Natural killer cell (primary cell): ENCODE measurements around the gene SLC6A12. TPM values are rescaled to one million over a fixed set of nuclear protein-coding genes. Genes with fewer than 3 reads are reported as not detected.
A peak's percentile ranks its signal among the peaks of the same experiment; 100 is the strongest.

Experiments
- ATAC-seq, 3 donors: fragments of 150-1000 bp in 2 of 3; fragments of 200-7000 bp in 1 of 3; cut with Tn5 transposase; 1 replicate in 1 of 3; 2 replicates in 2 of 3; pipeline ENCODE4 v1.10.0; 2021; ENCODE audit warnings: mild to moderate bottlenecking in 2 of 3, moderate library complexity in 2 of 3
- DNase-seq, 2 donors: peaks; one replicate each; pipeline versions ENCODE4 v3.0.0 to v3.0.0-alpha.2; 2013 to 2021; ENCODE audit warnings: mixed read lengths in 1 of 2
- H3K27ac ChIP-seq: one replicate; pipeline ENCODE4 v1.5.1; 2013; ENCODE audit warnings: mild to moderate bottlenecking, low read length
- H3K27me3 ChIP-seq: one replicate; pipeline ENCODE4 v1.6.1; 2013; ENCODE audit warnings: low read length; ENCODE audit not compliant: control insufficient read depth, insufficient read depth
- H3K36me3 ChIP-seq: one replicate; pipeline ENCODE4 v1.6.1; 2013; ENCODE audit warnings: low read length; ENCODE audit not compliant: control insufficient read depth, insufficient read depth
- H3K4me1 ChIP-seq: one replicate; pipeline ENCODE4 v1.6.1; 2013; ENCODE audit warnings: low read length; ENCODE audit not compliant: control insufficient read depth, insufficient read depth
- H3K4me3 ChIP-seq: one replicate; pipeline ENCODE4 v1.5.1; 2013; ENCODE audit warnings: low read length
- H3K9me3 ChIP-seq: one replicate; pipeline ENCODE4 v1.6.1; 2013; ENCODE audit warnings: low read length; ENCODE audit not compliant: control insufficient read depth, insufficient read depth
- H3K27ac Mint-ChIP-seq, 2 donors: one replicate each; pipeline ENCODE4 v1.8.0; 2022; ENCODE audit warnings: mild to moderate bottlenecking in 2 of 2, mixed read lengths in 2 of 2, moderate library complexity in 1 of 2
- H3K27me3 Mint-ChIP-seq, 2 donors: one replicate each; pipeline ENCODE4 v1.8.0; 2022; ENCODE audit warnings: low read depth in 2 of 2, mixed read lengths in 2 of 2
- H3K36me3 Mint-ChIP-seq: one replicate; pipeline ENCODE4 v1.8.0; 2022; ENCODE audit warnings: mixed read lengths
- H3K4me1 Mint-ChIP-seq, 2 donors: one replicate each; pipeline ENCODE4 v1.8.0; 2022; ENCODE audit warnings: mixed read lengths in 2 of 2
- H3K4me3 Mint-ChIP-seq: one replicate; pipeline ENCODE4 v1.8.0; 2022; ENCODE audit warnings: mild to moderate bottlenecking, moderate library complexity, mixed read lengths
- H3K9me3 Mint-ChIP-seq, 2 donors: one replicate each; pipeline ENCODE4 v1.8.0; 2022; ENCODE audit warnings: mixed read lengths in 2 of 2
- WGBS: methylation state at CpG from one replicate; pipeline ENCODE4 v1.1.7; 2013; ENCODE audit warnings: missing lambda C conversion rate; ENCODE audit not compliant: insufficient coverage; 5-methylcytosine and 5-hydroxymethylcytosine counted together
- intact Hi-C: fragments of 100-400 bp; cut with micrococcal nuclease; formaldehyde crosslinking; loops from one replicate; pipeline ENCODE4 v1.14.2; 2022
- total RNA-seq, 4 donors: library from RNA; stranded (reverse); fragments of 120-200 nt in 1 of 4; gene quantifications; one replicate each; pipeline versions ENCODE4 v1.2.3 to v1.2.4, GENCODE V29; 2013 to 2022
- TF ChIP-seq, protein P1 (sequence below): fragments of 200-600 bp; IDR thresholded peaks from one replicate; pipeline ENCODE4 v1.8.0; 2022; ENCODE audit warnings: antibody characterized with exemption

Gene SLC6A12
- total RNA-seq, 3 donors from 2014 or later (not counting 1 experiment from before 2014, with no cell fraction given): 0.54 to 0.70 TPM; not detected in 1

DNA sequence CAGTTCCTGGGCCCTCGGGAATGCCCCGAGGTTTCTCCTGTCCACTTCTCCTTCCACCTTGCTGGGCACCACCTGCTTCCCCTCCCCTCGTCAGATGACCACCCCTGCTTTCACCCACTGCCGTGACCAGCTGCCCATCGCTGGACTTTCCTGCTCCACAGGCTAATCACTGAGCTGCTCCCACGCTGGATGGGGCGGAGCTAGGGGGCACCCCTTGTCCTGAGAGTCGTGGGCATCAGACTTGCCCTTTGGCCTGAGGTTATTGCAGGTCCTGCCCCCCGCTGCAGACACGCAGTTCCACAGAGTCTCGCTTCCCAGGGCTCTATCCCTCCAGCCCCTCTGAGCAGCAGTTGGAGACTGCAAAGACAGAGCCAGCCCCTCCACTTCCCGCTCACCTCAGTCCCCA is 427 bp downstream of the SLC6A12 start:
- no peak overlapping the region for H3K4me3 Mint-ChIP-seq
- TF ChIP-seq, protein P1, sequence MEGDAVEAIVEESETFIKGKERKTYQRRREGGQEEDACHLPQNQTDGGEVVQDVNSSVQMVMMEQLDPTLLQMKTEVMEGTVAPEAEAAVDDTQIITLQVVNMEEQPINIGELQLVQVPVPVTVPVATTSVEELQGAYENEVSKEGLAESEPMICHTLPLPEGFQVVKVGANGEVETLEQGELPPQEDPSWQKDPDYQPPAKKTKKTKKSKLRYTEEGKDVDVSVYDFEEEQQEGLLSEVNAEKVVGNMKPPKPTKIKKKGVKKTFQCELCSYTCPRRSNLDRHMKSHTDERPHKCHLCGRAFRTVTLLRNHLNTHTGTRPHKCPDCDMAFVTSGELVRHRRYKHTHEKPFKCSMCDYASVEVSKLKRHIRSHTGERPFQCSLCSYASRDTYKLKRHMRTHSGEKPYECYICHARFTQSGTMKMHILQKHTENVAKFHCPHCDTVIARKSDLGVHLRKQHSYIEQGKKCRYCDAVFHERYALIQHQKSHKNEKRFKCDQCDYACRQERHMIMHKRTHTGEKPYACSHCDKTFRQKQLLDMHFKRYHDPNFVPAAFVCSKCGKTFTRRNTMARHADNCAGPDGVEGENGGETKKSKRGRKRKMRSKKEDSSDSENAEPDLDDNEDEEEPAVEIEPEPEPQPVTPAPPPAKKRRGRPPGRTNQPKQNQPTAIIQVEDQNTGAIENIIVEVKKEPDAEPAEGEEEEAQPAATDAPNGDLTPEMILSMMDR: no peak
- peaks cover 9% of the 10 kb centered on the region for H3K4me1 ChIP-seq
- ATAC-seq: no peak
- H3K27me3 Mint-ChIP-seq: peaks cover 24 to 30% of the 10 kb centered on the region in 2 donors
- H3K9me3 ChIP-seq: no peaks in the 10 kb centered on the region
- peaks cover 5 to 9% of the 10 kb centered on the region in 2 donors for H3K4me1 Mint-ChIP-seq
- WGBS: 51% methylated on average over 12 of the region's 12 CpGs
- H3K27ac Mint-ChIP-seq: peak overlapping the region in 1 of 2 donors; percentile 42
- H3K36me3 ChIP-seq: no peaks in the 10 kb centered on the region
- no peaks in the 10 kb centered on the region for H3K36me3 Mint-ChIP-seq
- H3K27ac ChIP-seq: no peak overlapping the region
- H3K4me3 ChIP-seq: no peak overlapping the region
- H3K9me3 Mint-ChIP-seq: no peaks in the 10 kb centered on the region
- H3K27me3 ChIP-seq: no peaks in the 10 kb centered on the region
- intact Hi-C loops: no loop called here
- DNase-seq: no peak

DNA sequence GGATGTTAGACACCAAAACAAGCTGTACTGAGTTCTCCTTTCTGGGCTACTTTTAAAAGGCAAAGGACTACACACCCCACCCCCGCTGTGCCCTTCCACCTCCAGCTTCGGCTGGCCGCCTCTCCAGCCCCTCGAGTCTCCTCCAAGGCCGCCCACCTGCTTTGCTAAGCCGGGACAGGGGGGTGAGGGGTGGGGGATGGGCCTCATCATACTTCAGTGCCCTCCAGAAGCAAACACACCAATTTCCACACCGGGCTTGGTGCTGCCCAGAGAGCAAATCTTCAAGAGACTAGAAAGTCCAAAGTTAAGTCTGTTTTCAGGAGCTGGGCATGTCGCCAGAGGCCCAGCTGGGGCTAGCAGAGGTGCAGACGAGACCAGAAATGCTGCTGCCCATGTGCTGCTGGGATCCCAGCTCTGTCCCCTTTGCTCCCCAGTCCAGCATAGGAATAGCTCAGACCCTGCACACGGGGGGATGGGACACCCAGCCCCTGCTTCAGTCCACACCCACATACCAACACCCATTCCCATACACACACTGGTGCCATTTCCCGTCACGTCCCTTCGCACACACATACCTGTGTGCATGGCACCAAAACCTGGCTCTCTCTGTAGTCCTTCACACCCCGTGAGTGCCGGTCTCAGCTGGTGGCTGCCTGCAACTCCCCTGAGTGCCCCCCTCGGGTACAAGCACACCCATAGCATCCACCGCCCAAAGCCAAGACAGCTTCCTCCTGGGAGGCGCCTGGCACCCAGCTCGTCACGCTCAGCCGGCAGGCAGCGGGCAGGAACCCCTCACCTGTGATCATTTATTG is 1.0 kb downstream of the SLC6A12 start:
- H3K9me3 Mint-ChIP-seq: no peaks in the 10 kb centered on the region
- no peaks in the 10 kb centered on the region for H3K36me3 Mint-ChIP-seq
- no peak overlapping the region for H3K4me3 ChIP-seq
- no peaks in the 10 kb centered on the region for H3K9me3 ChIP-seq
- H3K27ac Mint-ChIP-seq: peak overlapping the region in 1 of 2 donors; percentile 42
- WGBS: 54% methylated on average over 20 of the region's 22 CpGs
- intact Hi-C loops: no loop called here
- peaks cover 5 to 9% of the 10 kb centered on the region in 2 donors for H3K4me1 Mint-ChIP-seq
- peaks cover 9% of the 10 kb centered on the region for H3K4me1 ChIP-seq
- TF ChIP-seq, protein P1: no peak
- DNase-seq (no peak), ATAC-seq (no peak)
- no peak overlapping the region for H3K4me3 Mint-ChIP-seq
- no peaks in the 10 kb centered on the region for H3K36me3 ChIP-seq
- no peak overlapping the region for H3K27ac ChIP-seq
- no peaks in the 10 kb centered on the region for H3K27me3 ChIP-seq
- peaks cover 26 to 36% of the 10 kb centered on the region in 2 donors for H3K27me3 Mint-ChIP-seq

DNA sequence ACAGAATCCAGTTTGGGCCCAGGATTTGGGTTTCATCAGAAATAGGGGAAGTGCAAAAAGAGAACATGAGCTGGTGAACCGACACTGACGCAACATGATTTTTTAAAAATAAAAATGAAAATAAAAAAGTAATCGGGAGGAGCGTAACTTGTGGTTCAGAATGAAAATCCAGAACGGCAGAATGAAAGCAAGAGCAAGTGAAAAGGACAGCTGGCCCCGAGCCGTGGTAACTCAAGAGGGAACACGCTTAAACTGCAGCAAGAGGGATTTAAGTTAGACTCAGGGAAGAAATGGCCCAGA is 1.6 kb downstream of the SLC6A12 start:
- DNase-seq: no peak
- Histone ChIP-seq H3K4me1 (peaks cover 9% of the 10 kb centered on the region), H3K36me3 (no peaks in the 10 kb centered on the region), H3K9me3 (no peaks in the 10 kb centered on the region), H3K27me3 (no peaks in the 10 kb centered on the region), H3K4me3 (no peak overlapping the region), H3K27ac (no peak overlapping the region)
- Mint-ChIP-seq H3K4me1 (peaks cover 5 to 9% of the 10 kb centered on the region in 2 donors), H3K4me3 (no peak overlapping the region), H3K36me3 (no peaks in the 10 kb centered on the region), H3K27me3 (peaks cover 28 to 38% of the 10 kb centered on the region in 2 donors), H3K27ac (no peak overlapping the region), H3K9me3 (no peaks in the 10 kb centered on the region)
- no peak for ATAC-seq
- TF ChIP-seq, protein P1: no peak
- 39% methylated on average over 8 of the region's 8 CpGs for WGBS
- intact Hi-C loops: no loop called here
